HepG2 (cell line): Measurements from ENCODE around the gene NPTXR. TPM values are rescaled to one million over a fixed set of nuclear protein-coding genes. Genes with fewer than 3 reads are reported as not detected.

ENCODE experiments used
- ATAC-seq: fragments of 200-7000 bp; cut with Tn5 transposase; 3 replicates; pipeline ENCODE4 v1.9.1; 2020; ENCODE audit warnings: mild to moderate bottlenecking, moderate library complexity
- BruUV-seq: library from RNA; stranded (reverse); fragments of 400-500 nt; replicated peaks from 2 replicates; lab custom pipeline; 2021; lab: Mats Ljungman, UMichigan
- CTCF ChIA-PET: fragments of 300-600 bp; formaldehyde crosslinking; extraction: SDS; loops from one replicate; lab custom pipeline; 2021; ENCODE audit warnings: low total read pairs, inconsistent platforms, low intra/inter-chr PET ratio; lab: Yijun Ruan, JAX
- POLR2A ChIA-PET: fragments of 350-600 bp; sonication (Branson Sonifier 250); formaldehyde crosslinking; loops from one replicate; lab custom pipeline; 2020; ENCODE audit warnings: antibody characterized with exemption, inconsistent platforms; lab: Yijun Ruan, JAX
- DNase-seq: peaks from one replicate; pipeline ENCODE4 v3.0.0-alpha.2; 2015; ENCODE audit warnings: low spot score
- FAIRE-seq: peaks from 3 replicates; lab custom pipeline; 2011; peaks lifted over from hg19 to GRCh38; lab: Jason Lieb, UNC
- H2AFZ ChIP-seq: one replicate; pipeline ENCODE4 v1.6.1; 2011; ENCODE audit warnings: low read length, inconsistent platforms
- H3K27ac ChIP-seq: fragments of 300-600 bp; 3 replicates; pipeline ENCODE4 v1.8.0; 2011; ENCODE audit warnings: mixed run types, mild to moderate bottlenecking, mixed read lengths, low read length, inconsistent platforms; ENCODE audit not compliant: insufficient read depth; ENCODE audit errors: extremely low read length
- H3K27me3 ChIP-seq, 2 experiments: fragments of 200-600 bp in 1 of 2; 2 replicates in 1 of 2; 3 replicates in 1 of 2; pipeline versions ENCODE4 v1.6.0 to v1.8.0; 2011; ENCODE audit warnings: low read length in 2 of 2, mild to moderate bottlenecking in 2 of 2, moderate library complexity in 2 of 2, inconsistent platforms in 1 of 2; ENCODE audit not compliant: insufficient read depth in 2 of 2, control insufficient read depth in 1 of 2
- H3K36me3 ChIP-seq, 2 experiments: fragments of 200-600 bp in 1 of 2; replicated peaks in 1 of 2; 2 replicates in 1 of 2; 3 replicates in 1 of 2; pipeline versions ENCODE4 v1.5.1 to v1.8.0; 2011; ENCODE audit warnings: low read length in 2 of 2, inconsistent platforms in 1 of 2; ENCODE audit not compliant: insufficient read depth in 2 of 2, control insufficient read depth in 1 of 2
- H3K4me1 ChIP-seq: 2 replicates; pipeline ENCODE4 v1.5.1; 2012; ENCODE audit warnings: low read length, inconsistent platforms; ENCODE audit not compliant: insufficient read depth
- H3K4me2 ChIP-seq: 2 replicates; pipeline ENCODE4 v1.6.0; 2011; ENCODE audit warnings: low read depth, low read length, inconsistent platforms
- H3K4me3 ChIP-seq, 3 experiments: fragments of 200-600 bp in 1 of 3; sonication (generic), shearing (Covaris generic) in 1 of 3; replicated peaks in 1 of 3; 2 replicates each; pipeline ENCODE4 v1.5.1; 2011 to 2016; ENCODE audit warnings: low read length in 3 of 3, inconsistent platforms in 2 of 3, low read depth in 2 of 3, mild to moderate bottlenecking in 2 of 3, control low read depth in 1 of 3, mixed read lengths in 1 of 3; ENCODE audit not compliant: insufficient read depth in 1 of 3
- H3K79me2 ChIP-seq: one replicate; pipeline ENCODE4 v1.6.1; 2011; ENCODE audit warnings: low read length, inconsistent platforms; ENCODE audit not compliant: insufficient read depth
- H3K9ac ChIP-seq: 2 replicates; pipeline ENCODE4 v1.6.0; 2011; ENCODE audit warnings: mild to moderate bottlenecking, low read depth, low read length, inconsistent platforms; ENCODE audit not compliant: insufficient read depth
- H3K9me3 ChIP-seq: 2 replicates; pipeline ENCODE4 v1.5.1; 2012; ENCODE audit warnings: mild to moderate bottlenecking, low read length
- H4K20me1 ChIP-seq: 2 replicates; pipeline ENCODE4 v1.6.0; 2011; ENCODE audit warnings: inconsistent platforms, mild to moderate bottlenecking, low read length, moderate library complexity; ENCODE audit not compliant: insufficient read depth
- BCL6 ChIP-seq: IDR thresholded peaks from 2 replicates; pipeline ENCODE4 v1.6.1; 2016; ENCODE audit warnings: missing genetic modification reagents, missing compliant biosample characterization
- FOXP1 ChIP-seq, 2 experiments: fragments of 450-650 bp in 1 of 2; IDR thresholded peaks; 2 replicates each; pipeline ENCODE4 v1.6.1; 2017 to 2018; ENCODE audit warnings: antibody characterized with exemption in 1 of 2
- GTF2F1 ChIP-seq: fragments of 150-350 bp; IDR thresholded peaks from 2 replicates; pipeline ENCODE4 v1.6.1; 2014; ENCODE audit warnings: low read length
- KLF12 ChIP-seq: sonication (generic); formaldehyde crosslinking; IDR thresholded peaks from 2 replicates; pipeline ENCODE4 v1.4.0; 2020; ENCODE audit warnings: missing genetic modification reagents, borderline replicate concordance
- TEAD2 ChIP-seq: sonication (generic); formaldehyde crosslinking; IDR thresholded peaks from 2 replicates; pipeline ENCODE4 v1.9.0; 2021; ENCODE audit warnings: missing genetic modification reagents
- ZEB1 ChIP-seq: IDR thresholded peaks from 2 replicates; pipeline ENCODE4 v1.6.1; 2012; ENCODE audit warnings: mild to moderate bottlenecking, low read depth, inconsistent platforms; ENCODE audit not compliant: insufficient replicate concordance
- ZNF343 ChIP-seq: sonication (generic); formaldehyde crosslinking; IDR thresholded peaks from 2 replicates; pipeline ENCODE4 v1.4.0; 2020; ENCODE audit warnings: mild to moderate bottlenecking, missing genetic modification reagents
- ZNF543 ChIP-seq: sonication (generic); formaldehyde crosslinking; IDR thresholded peaks from 2 replicates; pipeline ENCODE4 v1.4.0; 2020; ENCODE audit warnings: mild to moderate bottlenecking, missing genetic modification reagents
- ZNF672 ChIP-seq: sonication (generic); formaldehyde crosslinking; IDR thresholded peaks from 2 replicates; pipeline ENCODE4 v1.8.1; 2022; ENCODE audit warnings: missing genetic modification reagents
- ZNF775 ChIP-seq: sonication (generic); formaldehyde crosslinking; IDR thresholded peaks from 2 replicates; pipeline ENCODE4 v1.4.0; 2020; ENCODE audit warnings: missing genetic modification reagents, mild to moderate bottlenecking, moderate library complexity, borderline replicate concordance
- ZSCAN30 ChIP-seq: sonication (generic); formaldehyde crosslinking; IDR thresholded peaks from 2 replicates; pipeline ENCODE4 v1.5.0; 2020; ENCODE audit warnings: mild to moderate bottlenecking, missing genetic modification reagents
- WGBS: methylation state at CpG from one replicate; pipeline ENCODE4 v1.1.6; 2017; ENCODE audit warnings: low lambda C conversion rate; 5-methylcytosine and 5-hydroxymethylcytosine counted together
- in situ Hi-C: cut with HindIII; loops from 2 replicates; pipeline ENCODE4 v1.10.0; 2017; ENCODE audit warnings: low pct_unique_long_range_greater_than_20kb; ENCODE audit not compliant: extremely low pct_ligation_motif_present
- intact Hi-C: fragments of 100-400 bp; cut with micrococcal nuclease; formaldehyde crosslinking; loops from one replicate; pipeline ENCODE4 v1.10.0; 2022; ENCODE audit not compliant: unreplicated experiment
- polyA plus RNA-seq, 8 experiments: library from polyadenylated mRNA; depleted of rRNA in 3 of 8; stranded (reverse) in 7 of 8; unstranded in 1 of 8; fragments of >200 nt; fragmentation: Illumina TruSeq in 4 of 8; extraction: Trizol in 4 of 8; gene quantifications; 2 replicates each; pipeline versions ENCODE4 v1.2.1 to v1.2.3, GENCODE V29; 2011 to 2016; ENCODE audit warnings: low read depth in 4 of 8, missing spikeins in 1 of 8, mixed read lengths in 1 of 8; ENCODE audit not compliant: insufficient read depth in 1 of 8
- total RNA-seq, 5 experiments: library from RNA; depleted of rRNA; stranded (reverse); fragments of >200 nt; fragmentation: Illumina TruSeq; extraction: Trizol; gene quantifications; 2 replicates each; pipeline ENCODE4 v1.2.3, GENCODE V29; 2016; ENCODE audit warnings: low read depth in 1 of 5
- TF ChIP-seq, protein P1 (sequence below): sonication (generic); formaldehyde crosslinking; IDR thresholded peaks from one replicate; pipeline ENCODE4 v1.5.1; 2020; ENCODE audit warnings: mild to moderate bottlenecking, missing genetic modification reagents; ENCODE audit errors: not compliant biosample characterization
- TF ChIP-seq, protein P2 (sequence below): conservative IDR thresholded peaks from 2 replicates; pipeline ENCODE4 v1.6.1; 2018; ENCODE audit warnings: missing genetic modification reagents
- TF ChIP-seq, protein P3 (sequence below): sonication (generic); formaldehyde crosslinking; IDR thresholded peaks from 2 replicates; pipeline ENCODE4 v1.4.0; 2020; ENCODE audit warnings: missing genetic modification reagents

Gene NPTXR
- total and polyA plus RNA-seq, 2 of the 13 experiments (the other 11 are each of a cell fraction or from before 2014, with no cell fraction given): 2.6 to 4.8 TPM

DNA sequence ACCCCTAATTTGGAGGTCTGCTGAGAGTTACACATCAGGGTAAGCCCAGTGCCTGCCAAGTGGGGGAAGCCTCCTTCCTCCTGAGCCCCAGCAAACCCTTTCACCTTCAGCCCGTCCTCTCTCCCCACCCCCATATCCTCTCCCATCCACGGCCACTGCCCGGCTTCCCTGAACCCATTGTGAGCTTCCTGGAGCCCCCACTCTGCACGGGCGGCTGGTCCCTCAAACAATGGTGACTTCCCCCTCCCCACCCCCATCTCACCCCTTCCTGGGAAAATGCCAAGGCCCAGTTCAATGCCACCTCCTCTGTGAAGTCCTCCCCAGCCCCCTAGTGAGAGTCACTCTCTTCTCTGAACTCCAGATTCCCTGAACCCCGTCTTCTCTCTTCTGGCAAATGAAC is 67.7 kb downstream of the NPTXR start:
- 28% methylated on average over 6 of the region's 6 CpGs for WGBS
- ATAC-seq (no peak), FAIRE-seq (no peak), DNase-seq (no peak)
- Histone ChIP-seq H3K9ac (no peak overlapping the region), H4K20me1 (no peaks in the 10 kb centered on the region), H3K27ac (no peak overlapping the region), H2AFZ (no peak overlapping the region), H3K9me3 (no peaks in the 10 kb centered on the region), H3K27me3 (0 out of 5 replicates have a peak, but pooled peaks cover 0 to 3% of the 10 kb centered on the region in 2 experiments), H3K4me3 (no peak overlapping the region), H3K36me3 (no peaks in the 10 kb centered on the region), H3K4me2 (no peak overlapping the region), H3K4me1 (peaks cover 17% of the 10 kb centered on the region; the same call in 1 of the 2 replicates), H3K79me2 (no peaks in the 10 kb centered on the region)
- intact Hi-C loops (no loop called here), in situ Hi-C loops (no loop called here)
- TF ChIP-seq ZNF775 (CRISPR knock-in tag) (no peak), ZNF543 (CRISPR knock-in tag) (no peak), GTF2F1 (no peak), ZNF343 (CRISPR knock-in tag) (no peak), TEAD2 (CRISPR knock-in tag) (no peak), FOXP1 (IDR thresholded peaks at IDR 0.05) (no peak), FOXP1 (CRISPR knock-in tag; IDR thresholded peaks at IDR 0.05) (no peak), BCL6 (CRISPR knock-in tag) (no peak), KLF12 (no peak), ZSCAN30 (CRISPR knock-in tag) (no peak), ZEB1 (no peak), ZNF672 (CRISPR knock-in tag) (no peak)
- TF ChIP-seq, protein P1, sequence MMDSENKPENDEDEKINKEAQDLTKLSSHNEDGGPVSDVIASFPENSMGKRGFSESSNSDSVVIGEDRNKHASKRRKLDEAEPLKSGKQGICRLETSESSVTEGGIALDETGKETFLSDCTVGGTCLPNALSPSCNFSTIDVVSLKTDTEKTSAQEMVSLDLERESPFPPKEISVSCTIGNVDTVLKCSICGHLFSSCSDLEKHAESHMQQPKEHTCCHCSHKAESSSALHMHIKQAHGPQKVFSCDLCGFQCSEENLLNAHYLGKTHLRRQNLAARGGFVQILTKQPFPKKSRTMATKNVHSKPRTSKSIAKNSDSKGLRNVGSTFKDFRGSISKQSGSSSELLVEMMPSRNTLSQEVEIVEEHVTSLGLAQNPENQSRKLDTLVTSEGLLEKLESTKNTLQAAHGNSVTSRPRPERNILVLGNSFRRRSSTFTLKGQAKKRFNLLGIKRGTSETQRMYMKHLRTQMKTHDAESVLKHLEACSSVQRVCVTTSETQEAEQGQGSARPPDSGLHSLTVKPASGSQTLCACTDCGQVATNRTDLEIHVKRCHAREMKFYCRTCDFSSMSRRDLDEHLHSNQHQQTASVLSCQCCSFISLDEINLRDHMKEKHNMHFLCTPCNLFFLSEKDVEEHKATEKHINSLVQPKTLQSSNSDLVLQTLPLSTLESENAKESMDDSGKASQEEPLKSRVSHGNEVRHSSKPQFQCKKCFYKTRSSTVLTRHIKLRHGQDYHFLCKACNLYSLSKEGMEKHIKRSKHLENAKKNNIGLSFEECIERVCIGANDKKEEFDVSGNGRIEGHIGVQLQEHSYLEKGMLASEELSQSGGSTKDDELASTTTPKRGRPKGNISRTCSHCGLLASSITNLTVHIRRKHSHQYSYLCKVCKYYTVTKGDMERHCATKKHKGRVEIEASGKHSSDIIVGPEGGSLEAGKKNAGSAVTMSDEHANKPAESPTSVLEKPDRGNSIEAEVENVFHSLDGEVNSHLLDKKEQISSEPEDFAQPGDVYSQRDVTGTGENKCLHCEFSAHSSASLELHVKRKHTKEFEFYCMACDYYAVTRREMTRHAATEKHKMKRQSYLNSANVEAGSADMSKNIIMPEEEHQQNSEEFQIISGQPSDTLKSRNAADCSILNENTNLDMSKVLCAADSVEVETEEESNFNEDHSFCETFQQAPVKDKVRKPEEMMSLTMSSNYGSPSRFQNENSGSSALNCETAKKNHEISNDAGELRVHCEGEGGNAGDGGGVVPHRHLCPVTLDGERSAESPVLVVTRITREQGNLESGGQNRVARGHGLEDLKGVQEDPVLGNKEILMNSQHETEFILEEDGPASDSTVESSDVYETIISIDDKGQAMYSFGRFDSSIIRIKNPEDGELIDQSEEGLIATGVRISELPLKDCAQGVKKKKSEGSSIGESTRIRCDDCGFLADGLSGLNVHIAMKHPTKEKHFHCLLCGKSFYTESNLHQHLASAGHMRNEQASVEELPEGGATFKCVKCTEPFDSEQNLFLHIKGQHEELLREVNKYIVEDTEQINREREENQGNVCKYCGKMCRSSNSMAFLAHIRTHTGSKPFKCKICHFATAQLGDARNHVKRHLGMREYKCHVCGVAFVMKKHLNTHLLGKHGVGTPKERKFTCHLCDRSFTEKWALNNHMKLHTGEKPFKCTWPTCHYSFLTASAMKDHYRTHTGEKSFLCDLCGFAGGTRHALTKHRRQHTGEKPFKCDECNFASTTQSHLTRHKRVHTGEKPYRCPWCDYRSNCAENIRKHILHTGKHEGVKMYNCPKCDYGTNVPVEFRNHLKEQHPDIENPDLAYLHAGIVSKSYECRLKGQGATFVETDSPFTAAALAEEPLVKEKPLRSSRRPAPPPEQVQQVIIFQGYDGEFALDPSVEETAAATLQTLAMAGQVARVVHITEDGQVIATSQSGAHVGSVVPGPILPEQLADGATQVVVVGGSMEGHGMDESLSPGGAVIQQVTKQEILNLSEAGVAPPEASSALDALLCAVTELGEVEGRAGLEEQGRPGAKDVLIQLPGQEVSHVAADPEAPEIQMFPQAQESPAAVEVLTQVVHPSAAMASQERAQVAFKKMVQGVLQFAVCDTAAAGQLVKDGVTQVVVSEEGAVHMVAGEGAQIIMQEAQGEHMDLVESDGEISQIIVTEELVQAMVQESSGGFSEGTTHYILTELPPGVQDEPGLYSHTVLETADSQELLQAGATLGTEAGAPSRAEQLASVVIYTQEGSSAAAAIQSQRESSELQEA (CRISPR knock-in tag): no peak
- TF ChIP-seq, protein P2, sequence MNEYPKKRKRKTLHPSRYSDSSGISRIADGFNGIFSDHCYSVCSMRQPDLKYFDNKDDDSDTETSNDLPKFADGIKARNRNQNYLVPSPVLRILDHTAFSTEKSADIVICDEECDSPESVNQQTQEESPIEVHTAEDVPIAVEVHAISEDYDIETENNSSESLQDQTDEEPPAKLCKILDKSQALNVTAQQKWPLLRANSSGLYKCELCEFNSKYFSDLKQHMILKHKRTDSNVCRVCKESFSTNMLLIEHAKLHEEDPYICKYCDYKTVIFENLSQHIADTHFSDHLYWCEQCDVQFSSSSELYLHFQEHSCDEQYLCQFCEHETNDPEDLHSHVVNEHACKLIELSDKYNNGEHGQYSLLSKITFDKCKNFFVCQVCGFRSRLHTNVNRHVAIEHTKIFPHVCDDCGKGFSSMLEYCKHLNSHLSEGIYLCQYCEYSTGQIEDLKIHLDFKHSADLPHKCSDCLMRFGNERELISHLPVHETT (CRISPR knock-in tag): no peak
- TF ChIP-seq, protein P3, sequence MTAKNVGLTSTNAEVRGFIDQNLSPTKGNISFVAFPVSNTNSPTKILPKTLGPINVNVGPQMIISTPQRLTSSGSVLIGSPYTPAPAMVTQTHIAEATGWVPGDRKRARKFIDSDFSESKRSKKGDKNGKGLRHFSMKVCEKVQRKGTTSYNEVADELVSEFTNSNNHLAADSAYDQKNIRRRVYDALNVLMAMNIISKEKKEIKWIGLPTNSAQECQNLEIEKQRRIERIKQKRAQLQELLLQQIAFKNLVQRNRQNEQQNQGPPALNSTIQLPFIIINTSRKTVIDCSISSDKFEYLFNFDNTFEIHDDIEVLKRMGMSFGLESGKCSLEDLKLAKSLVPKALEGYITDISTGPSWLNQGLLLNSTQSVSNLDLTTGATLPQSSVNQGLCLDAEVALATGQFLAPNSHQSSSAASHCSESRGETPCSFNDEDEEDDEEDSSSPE (CRISPR knock-in tag): no peak
- POLR2A ChIA-PET: no interaction called here
- CTCF ChIA-PET: no interaction called here
- BruUV-seq: no TSS peak
